Stimulated activated CD8-positive, alpha-beta memory T cell treated with anti-CD3 and anti-CD28 coated beads, Interleukin-4, amount 100 ng/mL, for 4 hours (primary cell): Measurements from ENCODE around the gene MBNL2.

Experiments used
- DNase-seq, 2 donors: peaks; one replicate each; pipeline ENCODE4 v3.0.0-alpha.2; 2020; ENCODE audit warnings: low read depth in 2 of 2, low spot score in 1 of 2

The MBNL2 gene

DNA sequence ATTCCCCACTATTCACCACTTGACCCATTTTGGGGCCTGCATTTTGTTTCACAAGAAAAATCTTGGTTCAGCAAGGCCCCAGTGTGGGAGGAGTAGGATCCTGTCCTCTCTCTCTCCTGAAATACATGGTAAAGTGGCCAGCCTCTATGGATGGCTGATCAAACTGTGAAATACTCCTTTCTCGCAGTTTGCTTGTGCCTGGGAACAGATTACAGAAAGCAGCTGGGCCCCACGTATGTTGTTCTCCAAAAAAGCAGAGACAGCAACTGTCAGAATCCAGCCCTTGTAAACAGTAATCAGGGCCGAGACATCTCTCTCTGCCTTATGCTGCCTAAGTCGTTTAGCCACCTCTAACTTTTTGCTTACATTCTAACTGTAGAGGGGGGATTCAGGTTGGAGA lies 150.8 kb downstream of the MBNL2 start:
- no peak for DNase-seq

DNA sequence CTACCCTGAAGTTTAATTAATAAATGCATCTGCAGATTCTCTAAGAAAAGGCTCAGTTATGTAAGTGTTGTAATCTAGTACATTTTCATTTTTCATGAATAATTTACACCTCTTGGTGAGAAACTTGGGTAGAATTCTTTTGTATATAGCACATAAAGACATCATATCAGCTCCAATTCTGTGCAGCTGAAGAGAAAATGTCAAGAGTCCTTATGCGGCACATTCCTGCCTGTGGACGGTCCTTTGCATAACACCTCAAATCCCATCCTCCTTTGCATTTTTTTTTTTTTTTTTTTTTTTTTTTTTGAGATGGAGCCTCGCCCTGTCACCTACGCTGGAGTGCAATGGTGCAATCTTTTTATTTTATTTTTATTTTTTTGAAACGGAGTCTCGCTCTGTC lies 151.7 kb downstream of the MBNL2 start:
- DNase-seq: no peak

DNA sequence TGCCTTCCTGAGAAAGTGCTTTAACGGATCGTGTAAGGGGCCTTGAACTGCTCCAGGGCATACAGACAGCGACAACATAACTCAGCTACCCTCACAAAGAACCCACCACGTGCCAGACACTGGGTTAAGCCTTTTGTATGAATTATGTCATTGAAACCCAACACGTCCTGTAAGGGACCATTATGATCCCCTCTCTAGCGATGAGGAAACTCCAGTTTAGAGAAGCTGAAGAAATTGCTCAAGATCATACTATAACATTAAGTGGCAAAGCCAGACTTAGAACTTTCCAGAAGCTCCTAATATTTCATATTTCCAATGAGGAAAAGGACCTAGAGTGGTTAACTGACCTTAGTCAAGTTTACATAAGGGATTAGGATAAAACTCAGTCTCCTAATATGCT lies 154.8 kb downstream of the MBNL2 start:
- no peak for DNase-seq

DNA sequence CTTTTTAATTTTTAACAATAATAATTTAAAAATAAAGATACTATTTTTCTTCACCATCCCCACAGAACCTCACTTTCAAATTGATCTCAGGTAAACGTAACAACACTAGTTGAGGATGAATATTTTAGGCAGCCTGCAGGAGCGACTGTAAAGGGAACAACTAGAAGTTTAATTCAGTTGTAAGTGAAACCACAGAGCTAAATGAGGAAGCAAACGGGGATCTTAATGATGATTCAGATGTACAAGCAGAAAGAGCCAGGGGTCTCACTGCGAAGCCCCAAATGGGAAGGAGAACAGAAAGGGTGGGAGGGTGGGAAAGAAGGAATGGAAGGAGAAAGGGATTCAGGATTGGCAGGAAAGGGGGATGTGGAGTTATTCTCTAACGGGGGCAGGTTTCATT lies 157.3 kb downstream of the MBNL2 start:
- DNase-seq: no peak

DNA sequence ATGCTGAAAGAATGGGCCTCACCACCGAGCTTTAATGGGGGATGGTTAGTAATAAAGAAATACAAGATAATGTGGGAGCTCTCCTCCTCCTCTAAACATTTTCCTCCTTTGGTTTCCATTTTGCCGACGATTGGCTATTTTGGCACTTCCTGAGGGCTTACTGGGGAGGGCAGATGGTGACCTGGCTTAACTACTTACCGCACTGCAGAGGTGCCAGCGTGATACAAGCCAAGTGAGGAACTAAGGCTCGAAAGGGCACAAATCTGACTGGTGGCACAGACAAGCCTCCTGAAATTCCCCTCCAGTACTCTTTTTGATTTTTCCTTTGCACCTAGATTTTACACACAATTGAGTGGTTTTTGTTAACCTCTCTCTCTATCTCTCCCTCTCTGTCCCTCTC lies 158.6 kb downstream of the MBNL2 start:
- no peak for DNase-seq

DNA sequence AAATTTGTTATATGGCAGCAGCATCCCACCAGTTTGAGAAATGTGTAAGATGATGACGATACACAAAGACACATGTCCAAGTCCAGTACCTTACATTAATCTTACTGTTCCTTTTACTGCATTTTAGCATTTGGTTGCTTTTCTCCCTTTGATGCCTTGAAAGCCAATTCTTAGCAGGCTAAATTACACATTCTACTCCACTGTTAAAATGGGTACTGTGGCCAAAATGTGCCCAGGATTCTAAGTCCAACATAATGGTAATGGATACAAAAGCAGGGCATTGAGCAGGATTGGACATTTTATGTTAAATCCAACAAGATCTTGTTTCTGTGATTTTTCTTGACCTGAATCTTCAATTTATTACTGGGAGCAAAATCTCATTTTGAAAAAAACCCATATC lies 159.1 kb downstream of the MBNL2 start:
- no peak for DNase-seq

DNA sequence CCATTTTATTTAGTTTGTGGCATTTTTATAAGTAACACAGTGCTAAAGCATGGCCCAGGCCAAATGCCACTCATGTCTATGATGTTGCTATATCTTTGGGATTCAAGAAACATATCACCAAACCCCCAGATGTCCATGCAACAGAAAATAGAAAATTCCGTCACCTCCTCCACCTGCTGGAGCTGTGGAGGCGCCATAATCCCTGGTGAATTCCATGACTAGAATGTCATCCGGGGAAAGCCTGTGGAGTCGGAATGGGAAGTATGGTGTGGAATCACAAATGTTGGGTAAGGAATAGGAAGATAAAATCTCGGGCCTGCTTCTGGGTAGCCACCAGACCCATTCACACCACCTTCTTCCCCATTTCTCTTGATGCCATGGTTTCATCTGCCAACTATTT lies 160.1 kb downstream of the MBNL2 start:
- no peak for DNase-seq

DNA sequence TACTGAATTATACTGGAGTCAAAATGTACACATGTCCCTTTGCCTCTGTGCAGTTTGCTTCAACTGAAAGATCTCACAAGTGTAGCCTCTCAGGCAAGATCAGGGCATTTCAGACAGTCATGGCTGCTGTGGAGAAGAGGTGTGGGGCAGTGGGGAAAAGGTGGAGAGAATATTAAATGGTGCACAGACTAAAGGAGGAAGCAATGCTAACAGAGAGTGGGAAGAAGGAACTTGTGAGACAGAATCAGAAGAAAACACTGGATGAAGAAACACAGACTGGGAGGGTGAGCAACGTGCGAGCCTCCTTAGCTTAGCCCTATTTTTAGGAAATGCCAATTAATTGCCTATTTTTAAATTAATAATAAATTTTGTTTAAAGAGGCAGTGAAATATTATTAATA lies 162.2 kb downstream of the MBNL2 start:
- no peak for DNase-seq

DNA sequence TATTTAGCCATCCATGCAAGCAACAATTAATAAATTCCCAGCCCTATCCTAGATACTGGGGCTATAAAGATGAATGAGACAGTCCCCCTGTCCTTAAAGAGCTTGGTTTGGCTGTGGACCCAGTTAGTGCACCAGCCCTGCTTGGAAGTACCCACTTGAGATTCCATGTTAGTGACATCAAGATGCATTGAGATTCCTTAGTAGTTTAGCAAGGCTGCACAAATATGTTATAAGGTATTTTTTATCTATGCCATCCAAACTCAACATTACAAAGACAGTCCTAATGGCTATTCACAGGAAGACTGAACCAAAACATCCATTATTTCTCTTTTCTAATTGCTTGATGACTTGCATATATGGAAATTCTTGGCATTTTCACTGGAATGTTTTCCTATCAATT lies 163.0 kb downstream of the MBNL2 start:
- DNase-seq: no peak

DNA sequence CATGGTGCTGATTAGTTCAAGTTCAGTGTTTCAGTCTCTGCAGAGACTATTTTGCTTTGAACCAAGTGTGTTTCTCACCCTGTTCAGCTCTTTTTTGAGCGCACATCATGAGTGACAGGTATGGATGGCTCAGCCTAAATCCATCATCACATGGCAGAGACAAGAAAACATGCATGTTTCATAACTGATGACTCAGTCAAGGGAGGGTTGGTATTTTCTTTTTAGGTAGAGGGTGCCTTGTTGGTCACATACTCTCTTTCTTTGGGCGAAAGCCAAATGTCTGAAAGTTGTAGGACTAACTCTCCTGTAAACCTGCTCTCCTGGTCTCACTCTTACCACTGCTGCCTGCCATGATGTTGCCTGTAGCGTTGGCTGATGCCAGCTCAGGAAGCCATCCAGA lies 163.7 kb downstream of the MBNL2 start:
- DNase-seq: no peak

DNA sequence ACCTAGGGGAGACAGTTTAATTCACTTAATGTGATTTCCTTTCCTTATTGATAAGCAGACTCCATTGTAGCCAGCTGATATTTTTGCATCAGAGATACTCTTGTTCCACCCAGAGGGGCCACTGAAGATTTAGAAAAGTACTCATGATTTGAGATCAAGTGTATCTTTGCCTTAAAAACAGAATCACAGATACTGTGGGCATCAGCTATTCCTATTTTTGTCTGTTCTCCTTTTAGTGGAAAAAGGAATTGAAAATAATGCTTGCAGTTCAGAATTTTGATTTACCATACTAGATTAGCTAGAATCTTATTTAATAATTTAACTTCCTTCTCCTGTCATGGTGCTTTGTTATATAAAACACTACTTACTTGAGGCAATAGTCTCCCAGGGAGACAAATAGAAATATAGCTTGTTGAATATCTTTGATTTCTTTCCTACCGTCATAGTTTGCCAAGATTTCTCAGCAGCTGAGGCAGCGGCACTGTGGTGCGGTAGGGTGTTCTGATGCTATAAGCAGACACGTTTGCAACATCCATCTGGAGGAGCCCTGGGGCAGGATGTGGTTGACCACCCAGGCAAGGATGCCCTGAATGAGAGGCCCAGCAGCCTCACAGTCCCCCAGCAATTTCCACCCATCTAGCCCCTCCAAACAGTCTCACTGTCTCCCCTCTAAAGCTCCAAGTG lies 164.8 kb downstream of the MBNL2 start:
- DNase-seq: no peak

DNA sequence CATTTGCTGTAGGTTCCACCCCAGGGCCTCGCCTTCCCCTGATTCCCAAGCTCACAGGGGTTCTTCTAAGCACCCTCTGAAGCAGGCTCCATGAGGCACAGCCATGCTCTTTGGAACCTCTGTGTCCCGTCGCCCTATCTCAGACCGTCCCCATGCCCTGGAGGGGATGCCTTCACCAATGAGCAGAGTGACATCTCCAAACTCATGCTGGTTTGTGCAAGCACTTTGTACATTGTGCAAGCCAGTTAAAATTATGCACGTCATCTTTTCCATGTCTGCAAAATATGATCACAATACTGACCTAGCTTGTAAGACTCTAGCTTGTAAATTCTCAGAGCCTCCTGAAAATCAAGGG lies 165.3 kb downstream of the MBNL2 start:
- no peak for DNase-seq

DNA sequence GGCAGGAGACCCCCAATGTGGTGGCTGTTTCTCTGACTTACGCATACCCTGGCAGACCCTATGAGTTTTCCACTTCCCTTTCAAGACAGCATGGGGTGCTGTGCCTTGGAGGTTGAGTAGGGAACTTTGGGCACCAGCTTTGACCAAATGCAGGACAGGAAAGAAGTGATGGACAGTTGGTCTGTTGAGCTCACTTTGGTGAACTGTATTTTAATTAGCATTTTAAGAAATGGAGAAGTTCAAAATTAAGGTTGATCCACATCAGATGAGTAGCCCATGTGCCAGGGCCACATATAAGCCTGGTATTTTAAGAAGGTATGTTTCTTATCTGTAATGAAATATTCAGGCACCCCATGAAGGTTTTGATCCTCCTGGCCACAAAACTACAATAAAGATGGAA lies 165.8 kb downstream of the MBNL2 start:
- no peak for DNase-seq

DNA sequence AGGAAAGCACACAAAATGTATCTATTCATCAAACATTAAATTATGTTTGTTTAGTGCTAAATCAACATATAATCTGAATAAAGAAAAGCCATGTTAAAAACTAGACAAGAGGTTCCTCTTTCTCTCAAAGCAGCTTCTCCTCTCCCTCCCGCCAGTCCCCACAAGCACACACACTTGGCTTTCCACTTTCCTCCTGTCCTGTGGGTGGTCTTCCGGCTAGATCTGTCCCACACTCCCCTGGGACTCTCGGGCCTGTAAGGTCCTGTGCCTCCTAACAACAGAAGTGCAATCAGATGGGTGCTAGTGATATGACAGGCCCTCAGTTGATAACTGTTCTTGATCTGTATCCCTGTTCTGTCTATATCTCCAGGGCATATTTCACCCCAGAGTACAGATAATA lies 166.2 kb downstream of the MBNL2 start:
- no peak for DNase-seq

DNA sequence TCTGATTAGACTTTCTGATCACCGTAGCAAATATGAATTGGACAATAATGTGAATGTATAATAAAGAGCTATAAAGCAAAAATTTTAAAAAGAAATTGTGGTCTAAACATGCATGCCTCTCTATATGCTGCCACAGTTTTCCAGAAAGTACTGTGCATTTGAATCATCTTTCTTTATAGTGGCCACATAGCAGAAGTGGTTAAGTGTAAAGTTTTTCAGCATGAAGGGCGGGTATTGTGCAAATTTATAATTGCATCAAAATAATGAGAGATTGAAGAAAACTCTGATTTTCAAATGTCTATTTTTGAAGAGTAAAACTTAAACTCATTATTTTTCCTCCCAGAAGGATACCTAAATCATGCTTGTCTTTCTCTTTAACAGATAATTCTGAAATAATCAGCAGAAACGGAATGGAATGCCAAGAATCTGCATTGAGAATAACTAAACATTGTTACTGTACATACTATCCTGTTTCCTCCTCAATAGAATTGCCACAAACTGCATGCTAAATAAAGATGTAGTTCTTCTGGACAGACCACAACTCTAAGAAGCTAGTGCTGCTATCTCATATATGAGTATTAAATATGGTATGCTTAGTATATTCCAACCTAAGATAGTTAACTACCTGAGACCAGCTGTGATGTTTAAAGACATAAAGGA lies 168.9 kb downstream of the MBNL2 start:
- no peak for DNase-seq

DNA sequence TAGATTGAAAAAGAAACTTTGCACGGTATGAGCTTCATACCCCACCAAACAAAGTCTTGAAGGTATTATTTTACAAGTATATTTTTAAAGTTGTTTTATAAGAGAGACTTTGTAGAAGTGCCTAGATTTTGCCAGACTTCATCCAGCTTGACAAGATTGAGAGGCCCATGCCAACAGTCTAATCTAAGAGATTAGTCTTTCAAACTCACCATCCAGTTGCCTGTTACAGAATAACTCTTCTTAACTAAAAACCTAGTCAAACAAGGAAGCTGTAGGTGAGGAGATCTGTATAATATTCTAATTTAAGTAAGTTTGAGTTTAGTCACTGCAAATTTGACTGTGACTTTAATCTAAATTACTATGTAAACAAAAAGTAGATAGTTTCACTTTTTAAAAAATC lies 169.9 kb downstream of the MBNL2 start:
- no peak for DNase-seq

DNA sequence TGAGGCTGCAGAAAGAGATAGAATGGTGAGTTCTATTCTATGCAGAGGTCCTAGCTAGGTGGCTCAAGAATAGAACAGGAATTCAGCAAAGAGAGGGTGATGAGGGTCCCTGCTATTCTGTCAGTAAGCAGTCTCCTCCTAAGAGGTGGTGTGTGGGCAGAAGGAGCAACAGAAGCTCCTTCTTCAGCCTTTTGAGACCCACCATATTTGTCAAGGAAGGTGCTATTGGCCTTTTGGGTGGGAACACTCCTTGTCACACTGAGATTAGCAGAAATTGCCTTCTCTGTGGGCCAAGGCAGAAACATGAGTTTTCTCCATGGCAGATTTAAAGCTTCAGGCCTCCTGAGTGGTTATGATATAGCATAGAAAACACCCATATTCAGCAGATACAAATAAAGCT lies 172.4 kb downstream of the MBNL2 start:
- no peak for DNase-seq

DNA sequence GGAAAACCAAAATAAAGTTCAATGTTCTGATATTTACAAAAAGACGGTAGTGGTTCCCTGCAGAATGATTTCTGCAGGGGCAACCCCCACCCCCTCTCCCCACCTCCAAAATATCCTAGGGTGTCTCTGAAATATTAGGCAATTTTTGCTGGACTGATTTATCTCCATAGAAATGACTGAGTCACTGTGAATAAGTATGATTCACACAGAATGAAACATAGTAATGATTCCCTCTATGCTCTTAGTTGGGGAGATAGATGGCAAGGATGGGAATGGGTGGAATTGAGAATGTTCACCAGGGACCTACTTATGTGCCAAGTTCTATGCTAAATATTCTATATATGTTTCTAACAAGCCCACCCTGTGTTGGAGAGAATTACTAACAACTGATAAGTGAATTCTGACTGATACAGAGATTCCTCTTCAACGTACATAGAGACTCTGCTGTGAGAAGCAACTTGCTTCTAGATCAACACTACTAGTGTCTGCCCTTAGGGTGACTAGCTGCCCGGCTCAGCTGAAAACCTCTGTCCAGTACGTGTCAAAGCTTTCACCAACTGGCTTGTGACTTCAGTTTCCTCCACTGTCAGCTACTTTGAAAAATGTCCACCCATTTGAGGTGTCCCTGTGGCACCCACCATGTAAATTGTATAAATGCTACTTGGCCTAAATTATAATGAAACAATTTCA lies 173.5 kb downstream of the MBNL2 start:
- DNase-seq: no peak

DNA sequence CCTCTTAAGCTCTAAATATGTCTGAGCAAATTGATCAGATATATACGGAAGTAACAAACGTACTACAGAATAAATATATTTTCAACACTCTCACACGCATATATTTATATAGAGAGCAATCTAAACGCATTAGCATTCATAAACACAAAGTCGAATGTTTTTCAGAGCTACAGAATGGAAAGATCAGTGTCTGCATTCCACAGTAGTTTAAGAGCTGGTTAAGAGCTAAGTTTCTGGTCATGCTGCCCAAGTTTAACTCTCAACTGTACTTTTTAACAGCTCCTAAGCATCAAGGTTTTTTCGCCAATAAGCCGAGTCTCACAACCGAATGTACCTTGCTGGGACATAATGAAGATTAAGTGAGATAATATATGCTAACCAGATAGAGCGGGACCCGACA lies 175.1 kb downstream of the MBNL2 start:
- no peak for DNase-seq

DNA sequence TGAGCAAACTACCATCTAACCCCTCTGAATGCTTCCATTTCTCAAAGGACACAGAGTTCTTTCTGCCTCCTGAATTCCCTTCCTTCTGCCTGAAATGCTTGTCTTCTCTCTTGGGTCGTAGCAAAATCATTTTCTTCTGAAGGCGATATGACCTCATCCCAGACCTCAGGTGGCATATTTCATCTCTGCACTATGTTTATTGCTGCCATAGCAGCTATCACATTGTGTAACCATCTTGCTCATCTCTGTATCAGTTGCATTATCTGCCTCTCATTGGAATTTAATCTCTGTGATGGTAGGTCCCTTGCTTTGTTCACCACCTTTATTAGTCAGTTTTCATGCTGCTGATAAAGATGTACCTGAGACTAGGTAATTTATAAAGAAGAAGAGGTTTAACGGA lies 179.3 kb downstream of the MBNL2 start:
- no peak for DNase-seq

DNA sequence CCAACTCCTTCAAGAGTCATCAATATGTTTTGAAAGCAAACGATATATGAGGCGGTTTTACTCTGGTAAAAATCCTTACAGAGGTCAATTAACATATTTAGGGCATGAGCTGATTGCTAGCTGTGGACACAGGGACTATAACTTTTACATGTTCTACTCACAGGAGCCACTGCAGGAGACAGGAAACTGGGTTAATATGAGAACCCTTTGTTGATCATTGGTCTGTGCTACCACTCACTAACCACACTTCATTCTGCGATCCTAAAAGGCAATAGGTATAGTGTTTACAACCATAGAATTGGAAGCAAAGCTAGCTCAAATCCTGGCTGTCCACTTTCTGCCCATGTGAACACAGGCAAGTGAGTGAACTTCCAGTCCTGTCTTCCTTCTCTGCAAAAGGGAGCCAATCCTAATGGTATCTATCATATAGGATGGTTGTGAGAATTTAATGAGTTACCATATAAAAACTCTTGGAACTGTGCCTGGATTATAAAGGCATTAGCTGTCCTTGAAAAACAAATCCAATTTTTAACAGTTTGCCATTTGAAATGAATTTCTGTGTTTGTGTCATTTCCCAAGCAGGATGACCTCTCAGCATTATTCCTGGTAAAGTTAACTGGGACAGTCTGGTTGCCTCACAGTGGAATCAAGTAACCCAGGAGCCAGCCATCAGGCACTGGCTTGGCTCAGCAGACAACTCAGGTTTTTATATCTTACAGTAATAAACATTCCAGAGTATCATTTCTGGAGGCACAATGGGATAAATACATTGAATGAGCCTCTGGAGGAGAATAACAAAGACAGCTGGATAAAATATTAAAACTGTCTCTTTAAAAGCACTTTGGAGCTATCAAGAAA lies 182.0 kb downstream of the MBNL2 start:
- DNase-seq: no peak

DNA sequence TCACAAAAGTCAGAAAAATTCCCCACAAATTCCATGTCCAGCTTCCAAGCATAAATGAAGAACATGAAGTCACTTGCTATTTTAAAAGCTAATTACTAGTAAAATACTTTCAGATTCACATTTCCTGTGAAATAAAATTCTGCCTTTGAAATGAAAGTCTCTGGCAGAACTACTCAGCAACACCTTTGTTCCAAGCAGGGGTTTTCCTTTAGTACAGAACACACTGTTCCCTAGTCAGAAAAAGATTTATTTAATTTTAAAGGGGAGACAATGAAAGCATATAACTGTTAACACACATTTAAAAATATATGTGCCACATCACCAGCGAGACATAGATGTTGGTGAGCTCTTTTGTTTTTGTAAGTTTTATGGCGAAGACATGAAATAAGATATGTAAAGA lies 185.4 kb downstream of the MBNL2 start:
- DNase-seq: no peak
